ENCODE data around the gene BRF1.
"Not testable (repeated sequence)": the region's sequence is repeated elsewhere in the genome, so short reads cannot be mapped to it uniquely, and the experiment has no call there.

Gene BRF1

DNA sequence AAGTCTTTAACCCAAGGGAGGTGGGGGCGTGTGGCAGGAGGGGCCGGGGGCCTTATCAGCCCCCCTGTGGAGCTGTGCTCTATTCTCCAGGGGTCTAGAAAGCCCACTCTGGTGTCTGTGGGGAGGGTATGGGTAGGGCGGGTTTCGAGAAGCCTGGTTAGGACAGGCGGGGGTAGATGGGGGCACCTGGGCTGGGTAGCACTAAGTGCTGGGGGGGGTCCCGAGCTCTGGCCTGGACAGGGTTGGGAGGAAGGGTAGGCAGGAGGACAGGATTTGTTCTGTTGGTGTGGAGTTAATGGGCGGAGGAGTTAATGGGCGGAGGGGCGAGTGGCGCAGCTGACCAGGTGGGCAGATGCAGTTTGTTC is 15.8 kb upstream of the BRF1 start:
- no peak for DNase-seq (ENCODE audit: extremely low read depth in 1 of 2, low read depth in 1 of 2)

DNA sequence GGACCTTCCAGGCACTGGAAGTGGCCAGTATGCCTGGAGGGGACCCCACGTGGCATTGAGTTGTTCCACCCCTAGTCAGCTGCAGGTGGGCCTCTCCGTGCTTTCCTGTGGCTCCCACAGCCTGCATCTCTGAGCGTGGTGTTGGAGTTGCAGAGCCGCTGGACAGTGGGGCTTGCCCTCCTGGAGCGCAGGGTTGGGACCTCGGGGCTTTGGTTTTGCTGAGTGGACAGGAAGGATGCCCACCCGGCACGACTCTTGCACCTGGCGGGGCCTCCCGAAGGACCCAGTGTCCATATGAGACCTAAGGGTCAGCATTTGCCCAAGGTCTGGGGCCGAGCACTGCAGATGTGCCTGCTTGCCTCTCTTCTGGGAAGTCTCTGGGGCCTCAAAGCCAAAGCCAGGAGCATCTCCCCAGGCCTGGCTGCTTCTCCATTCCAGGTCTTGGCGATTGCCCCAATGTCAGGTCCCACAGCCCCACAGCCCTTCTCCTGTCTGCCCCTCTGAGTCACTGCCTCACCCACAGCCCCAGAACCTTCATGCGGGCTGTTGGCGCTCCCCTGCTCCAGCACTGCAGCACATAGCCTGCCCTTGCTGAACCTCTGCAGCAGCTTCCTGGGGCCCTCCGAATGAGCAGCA is 15.3 kb upstream of the BRF1 start:
- no peak for DNase-seq (ENCODE audit: extremely low read depth in 1 of 2, low read depth in 1 of 2)

DNA sequence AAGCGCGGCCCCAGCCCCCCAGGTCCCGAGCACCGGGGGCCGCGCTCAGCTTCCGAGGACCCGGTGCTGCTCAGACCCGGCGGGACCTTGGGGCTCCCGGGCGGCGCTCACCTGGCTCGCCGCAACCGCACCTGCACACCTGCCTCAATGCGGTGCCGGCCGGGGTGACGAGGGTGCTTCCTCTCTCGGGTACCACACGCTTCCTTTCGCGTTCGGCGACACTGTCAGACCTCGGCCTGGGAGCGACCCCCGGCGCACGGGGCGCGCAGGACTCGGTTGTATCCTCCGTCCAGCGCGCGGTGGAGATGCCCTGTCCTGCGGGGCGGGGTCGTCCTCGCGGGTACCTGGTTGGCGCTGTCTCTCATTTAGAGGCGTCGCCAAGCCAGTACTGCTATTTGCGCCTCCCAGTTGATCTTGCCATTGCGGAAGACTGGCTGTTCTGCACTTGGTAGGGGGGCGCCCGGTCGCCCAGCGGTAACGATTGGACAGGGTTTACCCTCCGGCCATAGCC is 14.5 kb upstream of the BRF1 start:
- no peak for DNase-seq (ENCODE audit: extremely low read depth in 1 of 2, low read depth in 1 of 2)

DNA sequence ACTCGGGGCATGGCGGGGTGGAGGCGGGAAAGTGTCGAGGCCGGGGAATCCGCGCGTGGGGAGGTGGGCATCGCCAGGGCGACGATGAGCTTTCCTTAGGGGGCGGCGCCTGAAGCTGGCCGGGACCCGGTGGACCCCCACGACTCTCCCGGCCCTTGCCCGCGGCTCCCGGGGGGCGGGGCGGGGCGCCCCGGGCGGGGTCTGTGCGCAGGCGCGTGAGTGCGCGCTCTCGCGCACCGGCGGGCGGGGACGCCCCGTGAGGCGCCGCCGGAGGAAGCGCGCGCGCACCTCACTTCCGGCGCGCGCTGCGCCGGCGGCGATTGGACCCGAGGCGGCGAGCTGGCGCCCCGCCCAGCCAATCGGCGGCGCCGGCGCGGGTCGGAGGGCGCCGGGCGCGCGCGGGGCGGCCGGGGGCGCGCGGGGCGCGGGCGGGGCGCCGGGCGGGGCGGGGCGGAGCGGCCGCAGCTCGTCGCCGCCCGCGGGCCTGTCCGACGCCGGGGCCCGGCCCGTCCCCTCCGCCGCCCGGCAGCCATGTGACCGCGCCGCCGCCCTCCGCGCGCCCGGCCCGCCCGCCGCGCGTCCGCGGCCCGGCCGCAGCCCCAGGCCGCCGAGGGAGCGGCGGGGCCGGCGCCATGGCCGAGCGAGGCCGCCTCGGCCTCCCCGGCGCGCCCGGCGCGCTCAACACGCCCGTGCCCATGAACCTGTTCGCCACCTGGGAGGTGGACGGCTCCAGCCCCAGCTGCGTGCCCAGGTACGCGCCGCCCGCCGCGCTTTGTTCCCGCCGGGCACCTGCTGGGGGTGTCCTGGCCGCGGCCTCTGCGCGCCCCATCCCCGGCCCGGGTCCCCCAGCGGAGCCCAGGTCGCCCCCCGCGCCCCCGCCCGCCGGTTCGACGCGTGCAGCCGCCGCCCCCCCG is 13.7 kb upstream of the BRF1 start, which contains the start of gene PACS2:
Gene PACS2 (plus strand): TSS at position 462 of the 914 bp plus-strand sequence. CDS start 171 bp downstream, at position 633.
- peak in 1 of 2 donors; percentile 56 for DNase-seq (ENCODE audit: extremely low read depth in 1 of 2, low read depth in 1 of 2)

DNA sequence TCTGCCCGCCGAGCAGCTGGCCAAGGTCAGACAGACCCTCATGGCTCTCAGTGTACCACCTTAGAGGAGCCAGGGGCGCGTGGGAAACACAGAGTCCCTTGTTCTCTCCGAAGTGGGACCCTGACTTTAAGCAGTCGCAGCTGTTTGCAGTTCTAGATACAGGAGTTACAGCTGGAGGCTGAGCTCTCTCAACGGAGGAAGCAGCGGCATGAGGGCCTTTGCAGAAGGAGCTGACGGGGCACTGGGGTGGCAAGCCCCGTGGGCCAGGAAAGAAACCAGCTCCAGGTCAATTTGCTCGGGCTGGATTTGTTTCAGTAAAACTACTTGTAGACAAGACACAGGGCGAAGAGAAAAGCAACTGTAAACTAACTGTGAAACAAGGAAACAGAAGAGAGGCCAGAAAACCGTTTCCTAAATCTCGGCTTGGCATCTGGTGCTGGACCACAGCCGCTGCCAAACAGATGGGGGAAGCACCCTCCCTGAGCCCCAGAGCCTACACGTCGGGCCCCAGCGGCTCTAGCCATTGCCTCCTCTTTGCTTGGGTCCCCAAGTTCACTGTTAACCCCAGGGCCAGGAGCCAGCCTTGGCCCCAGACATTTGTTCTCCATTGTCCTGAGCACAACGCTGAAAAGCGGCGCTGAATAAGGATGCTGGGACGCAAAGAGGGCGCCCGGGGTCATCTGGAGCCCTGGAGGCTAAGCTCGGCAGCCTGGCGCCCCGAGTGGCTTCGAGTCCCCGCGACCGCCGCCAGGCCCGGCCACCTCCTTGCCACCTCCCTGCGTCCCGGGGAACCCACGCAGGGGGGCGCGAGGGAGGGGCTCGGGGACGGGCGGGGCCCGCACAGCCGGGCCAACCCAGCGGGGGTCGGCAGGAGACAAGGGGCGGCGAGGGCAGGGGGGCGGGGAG is 12.8 kb upstream of the BRF1 start:
- DNase-seq (ENCODE audit: extremely low read depth in 1 of 2, low read depth in 1 of 2), result no peak

DNA sequence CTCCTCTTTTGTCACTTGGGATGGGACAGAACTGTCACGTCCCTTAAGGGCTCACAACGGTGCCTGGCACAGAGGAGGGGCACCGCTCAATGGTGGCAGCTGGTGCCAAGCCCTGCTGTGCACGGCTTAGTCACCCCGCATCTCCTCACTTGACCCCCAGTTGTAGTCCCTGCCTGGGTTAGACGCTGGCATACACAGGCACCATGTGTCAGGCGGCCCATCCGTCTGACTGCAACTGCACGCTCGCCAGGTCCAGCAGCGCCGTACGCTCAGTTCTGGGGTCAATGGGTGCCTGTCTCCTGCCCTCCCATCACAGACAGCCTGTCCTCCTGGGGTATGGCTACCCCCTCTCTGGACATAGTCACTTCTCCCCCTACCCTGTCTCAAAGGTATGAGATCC is 12.2 kb upstream of the BRF1 start:
- DNase-seq (ENCODE audit: extremely low read depth in 1 of 2, low read depth in 1 of 2), result no peak

DNA sequence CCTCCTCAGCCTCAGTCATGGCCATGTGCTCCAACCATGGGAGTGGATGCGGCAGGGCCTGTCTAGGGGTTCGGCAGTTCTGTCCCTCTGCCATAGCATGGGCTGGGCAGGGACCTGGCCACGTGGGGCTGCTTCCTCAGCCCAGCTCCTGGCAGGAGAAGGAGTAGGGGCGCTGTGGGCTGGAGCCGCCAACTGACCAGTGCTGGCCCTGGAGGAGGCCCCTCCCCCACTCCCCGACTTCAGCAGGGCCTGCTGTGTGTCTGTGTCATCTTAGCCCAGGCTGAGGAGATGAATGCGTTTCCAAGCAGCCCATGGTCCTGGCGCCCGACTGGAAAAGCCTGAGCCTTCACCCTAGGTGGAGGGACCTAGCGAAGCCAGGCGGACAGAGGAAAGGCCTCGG is 11.0 kb upstream of the BRF1 start:
- DNase-seq (ENCODE audit: extremely low read depth in 1 of 2, low read depth in 1 of 2), result no peak

DNA sequence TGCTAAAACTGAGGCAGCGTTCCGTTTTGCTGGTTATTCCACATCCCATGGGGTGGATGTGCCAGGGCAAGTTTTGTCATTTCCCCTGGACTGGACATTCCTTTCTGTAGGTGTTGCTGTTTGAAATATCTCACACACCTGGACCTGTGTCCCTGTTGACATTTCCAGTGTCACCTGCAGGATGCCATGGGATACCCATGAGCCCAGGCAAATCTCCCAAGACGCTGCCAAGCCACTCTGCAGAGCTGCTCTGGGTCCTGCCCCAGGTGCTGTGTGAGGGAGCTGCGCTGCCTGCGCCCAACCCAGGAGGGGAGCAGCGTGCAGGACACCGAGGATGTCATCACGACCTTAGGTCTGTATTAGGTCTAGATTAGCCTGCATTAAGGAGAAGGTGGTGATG is 8.6 kb upstream of the BRF1 start:
- DNase-seq (ENCODE audit: extremely low read depth in 1 of 2, low read depth in 1 of 2), result no peak

DNA sequence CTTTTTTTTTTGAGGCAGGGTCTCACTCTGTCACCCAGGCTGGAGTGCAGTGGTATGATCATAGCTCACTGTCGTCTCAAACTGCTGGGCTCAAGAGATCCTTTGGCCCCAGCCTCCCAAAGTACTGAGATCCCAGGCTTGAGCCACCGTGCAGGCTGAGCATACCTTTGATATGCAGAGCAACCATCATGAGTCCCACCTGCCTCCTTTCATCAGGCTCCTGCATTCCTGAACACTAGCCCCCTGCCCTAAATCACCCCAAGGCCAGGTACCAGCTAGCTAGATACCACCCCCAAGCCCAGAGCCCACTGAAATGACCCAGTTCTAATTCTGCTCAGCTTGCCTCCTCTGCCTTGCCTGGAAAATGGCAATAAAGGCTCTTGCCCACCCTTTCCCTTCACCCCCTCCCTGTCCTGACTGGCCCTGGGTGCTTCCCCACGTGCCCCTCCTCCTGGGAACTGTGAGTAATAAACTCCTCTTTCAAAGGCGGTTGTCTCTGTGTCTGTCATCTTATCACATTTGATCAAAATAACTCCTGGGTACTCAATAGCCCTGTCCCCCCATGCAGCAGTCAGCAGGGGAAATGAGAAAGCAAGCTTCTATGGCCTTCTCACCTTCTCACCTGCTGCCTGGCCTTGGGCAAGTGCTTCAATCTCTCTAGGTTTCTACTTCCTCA is 6.4 kb upstream of the BRF1 start:
- DNase-seq (ENCODE audit: extremely low read depth in 1 of 2, low read depth in 1 of 2), result no peak

DNA sequence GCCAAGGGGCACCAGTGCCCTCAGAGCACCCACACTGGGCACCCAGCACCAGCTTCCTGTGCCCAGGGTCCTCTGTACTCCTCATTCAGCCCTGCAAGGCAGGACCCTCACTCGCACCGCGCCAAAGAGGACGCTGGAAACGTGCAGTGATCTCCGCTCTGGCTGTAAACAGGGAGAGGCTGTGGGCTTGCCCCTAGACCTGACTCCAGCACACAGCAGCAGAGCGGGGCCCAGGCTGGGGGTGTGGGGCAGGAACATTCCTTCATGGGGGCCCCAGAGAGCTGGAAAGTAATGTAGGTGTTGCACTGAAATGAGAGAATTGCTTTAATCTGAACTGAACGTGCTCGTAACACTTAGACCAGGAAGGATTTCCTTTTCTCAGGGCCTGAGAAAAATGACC is 5.0 kb upstream of the BRF1 start:
- no peak for DNase-seq (ENCODE audit: extremely low read depth in 1 of 2, low read depth in 1 of 2)

DNA sequence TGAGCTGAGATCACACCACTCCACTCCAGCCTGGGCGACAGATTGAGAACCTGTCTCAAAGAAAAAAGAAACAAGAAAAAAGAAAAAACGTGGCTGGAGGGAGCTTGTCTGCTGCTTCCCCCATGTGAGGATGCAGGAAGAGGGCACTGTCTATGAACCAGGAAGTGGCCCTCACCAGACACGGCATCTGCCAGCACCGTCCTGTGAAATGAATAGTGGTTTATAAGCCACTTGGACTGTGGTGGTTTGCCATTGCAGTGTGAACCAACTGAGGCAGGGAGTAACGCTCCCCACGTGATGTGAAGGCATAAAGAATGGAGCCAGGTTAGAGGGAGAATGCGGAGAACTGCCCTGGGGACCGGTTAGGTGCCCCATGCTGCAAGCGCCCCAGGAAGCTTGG is 4.5 kb upstream of the BRF1 start:
- DNase-seq (ENCODE audit: extremely low read depth in 1 of 2, low read depth in 1 of 2), result no peak

DNA sequence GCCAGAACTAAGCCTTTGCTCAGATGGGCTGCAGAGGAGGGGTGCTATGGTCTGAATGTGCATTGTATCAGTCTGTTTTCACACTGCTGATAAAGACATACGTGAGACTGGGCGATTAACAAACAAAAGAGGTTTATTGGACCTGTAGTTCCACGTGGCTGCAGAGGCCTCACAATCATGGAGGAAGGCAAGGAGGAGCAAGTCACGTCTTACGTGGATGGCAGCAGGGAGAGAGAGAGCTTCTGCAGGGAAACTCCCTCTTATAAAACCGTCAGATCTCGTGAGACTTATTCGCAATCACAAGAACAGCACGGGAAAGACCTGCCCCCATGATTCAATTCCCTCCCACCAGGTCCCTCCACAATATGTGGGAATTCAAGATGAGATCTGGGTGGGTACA is 3.8 kb upstream of the BRF1 start:
- no peak for DNase-seq (ENCODE audit: extremely low read depth in 1 of 2, low read depth in 1 of 2)

DNA sequence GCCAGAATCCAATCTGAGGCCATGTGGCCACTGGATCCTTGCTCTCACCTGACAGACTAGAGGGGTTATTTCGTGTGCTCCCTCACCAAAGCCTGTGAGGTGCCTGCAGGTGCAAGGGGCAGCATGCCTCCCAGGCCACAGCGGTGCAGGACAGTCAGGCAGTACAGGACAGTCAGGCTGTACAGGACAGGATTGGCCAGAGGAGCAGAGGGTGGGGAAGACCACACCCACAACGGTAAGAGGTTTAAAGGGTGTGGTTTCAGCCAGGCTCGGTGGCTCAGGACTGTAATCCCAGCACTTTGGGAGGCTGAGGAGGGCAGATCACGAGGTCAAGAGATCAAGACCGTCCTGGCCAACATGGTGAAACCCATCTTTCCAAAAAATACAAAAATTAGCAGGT is 3.1 kb upstream of the BRF1 start:
- DNase-seq (ENCODE audit: extremely low read depth in 1 of 2, low read depth in 1 of 2), result no peak

DNA sequence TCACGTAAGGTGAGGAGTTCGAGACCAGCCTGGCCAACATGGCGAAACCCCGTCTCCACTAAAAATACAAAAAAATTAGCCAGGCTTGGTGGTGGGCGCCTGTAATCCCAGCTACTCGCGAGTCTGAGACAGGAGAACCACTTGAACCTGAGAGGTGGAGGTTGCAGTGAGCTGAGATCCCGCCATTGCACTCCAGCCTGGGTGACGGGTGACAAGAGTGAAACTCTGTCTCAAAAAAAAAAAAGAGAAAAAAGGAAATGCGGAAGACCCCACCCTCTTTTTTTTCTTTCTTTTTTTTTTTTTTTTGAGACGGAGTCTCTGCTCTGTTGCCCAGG is 1.1 kb upstream of the BRF1 start:
- DNase-seq (ENCODE audit: extremely low read depth in 1 of 2, low read depth in 1 of 2), result not testable (repeated sequence)

DNA sequence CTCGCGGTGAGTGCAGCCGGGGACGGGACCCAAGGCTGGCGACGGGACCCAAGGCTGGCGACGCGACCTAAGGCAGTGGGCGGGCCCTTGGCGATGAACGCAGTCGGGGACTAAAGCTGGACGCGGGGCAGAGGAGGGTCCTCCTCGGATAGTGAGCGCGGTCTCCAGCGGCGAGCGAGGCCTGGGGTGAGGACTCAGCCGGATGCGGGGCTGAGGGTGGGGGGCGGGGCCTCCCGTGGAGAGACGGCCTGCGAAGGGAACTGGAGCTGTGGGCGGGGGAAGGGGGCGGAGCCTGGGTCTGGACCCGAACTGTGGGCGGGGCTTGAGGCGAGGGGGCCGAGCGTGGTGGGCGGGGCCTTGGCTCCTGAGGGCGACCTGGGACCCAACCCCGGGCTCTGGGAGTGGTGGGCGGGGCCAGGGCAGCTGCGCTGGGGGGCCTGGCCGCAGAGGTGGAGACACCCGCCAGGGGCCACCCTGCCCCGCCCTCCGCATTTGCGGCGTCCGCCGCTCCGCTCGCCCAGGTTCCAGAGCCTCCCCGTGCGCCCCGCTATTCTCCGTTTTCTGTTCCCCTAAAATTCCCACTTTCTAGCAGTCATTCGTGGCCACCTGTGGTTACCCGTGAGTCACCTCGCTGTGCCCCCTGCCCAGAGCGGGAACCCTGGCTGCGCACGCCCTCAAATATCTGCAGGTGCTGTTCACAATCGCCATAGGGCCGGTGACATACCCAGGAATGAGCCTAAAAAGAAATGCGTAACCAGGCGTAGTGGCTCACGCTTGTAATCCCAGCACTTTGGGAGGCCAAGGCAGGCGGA is 508 bp upstream of the BRF1 start:
- peak; percentile 100 for DNase-seq (ENCODE audit: extremely low read depth in 1 of 2, low read depth in 1 of 2)

DNA sequence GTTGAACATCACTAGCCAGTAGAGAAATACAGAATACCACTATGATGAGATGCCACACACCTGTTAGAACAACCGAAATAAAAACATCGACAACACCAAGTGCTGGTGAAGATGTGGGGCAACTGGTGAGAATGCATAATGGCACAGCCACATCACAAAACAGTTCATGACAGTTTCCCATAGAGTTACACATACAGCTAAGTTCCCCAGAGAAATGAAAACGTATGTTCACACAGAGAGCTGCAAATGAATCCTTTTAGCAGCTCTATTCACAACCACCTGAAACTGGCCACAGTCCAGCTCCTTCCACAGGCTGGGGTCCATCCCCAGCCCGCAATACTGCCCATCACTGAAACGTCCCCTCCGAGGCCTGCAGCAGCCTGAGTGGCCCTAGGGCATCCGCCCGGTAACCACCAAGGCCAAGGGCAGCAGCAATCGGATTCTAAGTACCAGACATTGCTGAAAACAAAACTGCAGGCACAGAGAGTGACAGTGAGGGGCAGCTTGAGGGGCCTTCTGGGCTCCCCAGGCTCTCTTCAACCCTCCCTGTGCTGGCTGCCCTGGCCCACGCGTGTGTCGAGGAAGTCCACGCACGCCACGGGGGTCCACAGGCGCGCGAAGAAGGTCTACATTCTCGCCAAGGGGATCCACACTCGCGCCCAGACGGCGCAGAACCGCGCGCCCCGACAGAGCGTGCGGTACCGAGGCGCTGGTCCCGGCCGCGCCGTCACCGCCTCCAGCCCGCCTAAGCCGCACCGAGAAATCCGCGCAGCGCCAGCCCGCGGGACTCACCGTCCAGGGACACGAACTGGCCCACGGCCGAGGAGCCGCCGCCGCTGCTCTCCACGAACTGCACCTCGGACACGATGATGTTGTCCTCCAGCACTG is 903 bp downstream of the BRF1 start:
- DNase-seq (ENCODE audit: extremely low read depth in 1 of 2, low read depth in 1 of 2), result no peak

DNA sequence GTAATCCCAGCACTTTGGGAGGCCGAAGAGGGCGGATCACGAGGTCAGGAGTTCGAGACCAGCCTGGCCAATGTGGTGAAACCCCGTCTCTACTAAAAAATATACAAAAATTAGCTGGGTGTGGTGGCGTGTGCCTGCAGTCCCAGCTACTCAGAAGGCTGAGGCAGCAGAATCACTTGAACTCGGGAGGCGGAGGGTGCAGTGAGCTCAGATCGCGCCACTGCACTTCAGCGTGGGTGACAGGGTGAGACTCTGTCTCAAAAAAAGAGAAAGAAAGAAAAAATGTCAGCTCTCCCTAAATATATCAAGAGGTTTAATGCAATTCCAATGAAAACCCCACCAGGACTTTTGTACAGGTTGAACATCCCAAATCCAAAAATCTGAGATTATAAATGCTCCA is 3.5 kb downstream of the BRF1 start:
- DNase-seq (ENCODE audit: extremely low read depth in 1 of 2, low read depth in 1 of 2), result not testable (repeated sequence)

DNA sequence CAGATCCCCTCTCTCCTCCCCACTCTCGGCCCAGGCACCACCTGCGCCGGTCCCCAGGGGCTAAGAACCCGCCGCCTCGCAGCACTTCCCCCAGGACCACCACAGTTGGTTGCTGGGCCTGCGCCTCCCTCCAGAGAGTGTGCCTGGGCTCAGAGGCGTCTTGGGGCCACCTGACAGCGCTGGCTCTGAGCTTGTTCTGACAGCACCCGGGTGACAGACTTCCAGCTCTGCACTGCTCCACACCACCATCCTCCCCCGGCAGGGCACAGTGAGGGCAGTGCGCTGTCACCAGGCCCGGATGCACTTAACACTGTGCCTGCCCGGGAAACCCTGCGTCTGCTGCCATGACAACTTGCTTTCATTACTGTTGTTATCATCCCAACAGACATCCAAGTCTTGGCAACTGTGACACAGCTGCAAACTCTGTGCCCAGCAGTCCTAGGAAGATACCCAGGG is 6.6 kb downstream of the BRF1 start:
- DNase-seq (ENCODE audit: extremely low read depth in 1 of 2, low read depth in 1 of 2), result no peak

Data from stimulated activated CD8-positive, alpha-beta memory T cell treated with anti-CD3 and anti-CD28 coated beads, Interleukin-7, amount 100 ng/mL, for 48 hours (primary cell).